PC-3 (cell line): Measurements from ENCODE around the gene ANK3.

Source experiments
- EZH2 ChIP-seq: fragments of 300-600 bp; sonication (generic); IDR thresholded peaks from one replicate; pipeline ENCODE4 v1.6.1; 2017; ENCODE audit warnings: antibody characterized with exemption, mild to moderate bottlenecking, low read length; ENCODE audit not compliant: unreplicated experiment
- EZH2phosphoT487 ChIP-seq: fragments of 300-600 bp; sonication (generic); IDR thresholded peaks from 2 replicates; pipeline ENCODE4 v1.6.1; 2018; ENCODE audit warnings: mild to moderate bottlenecking, antibody characterized with exemption, low read length, borderline replicate concordance
- TF ChIP-seq, protein P1 (sequence below): fragments of 300-600 bp; sonication (generic); conservative IDR thresholded peaks from 2 replicates; pipeline ENCODE4 v1.5.1; 2017; ENCODE audit warnings: antibody characterized with exemption, low read depth, mild to moderate bottlenecking, low read length

DNA sequence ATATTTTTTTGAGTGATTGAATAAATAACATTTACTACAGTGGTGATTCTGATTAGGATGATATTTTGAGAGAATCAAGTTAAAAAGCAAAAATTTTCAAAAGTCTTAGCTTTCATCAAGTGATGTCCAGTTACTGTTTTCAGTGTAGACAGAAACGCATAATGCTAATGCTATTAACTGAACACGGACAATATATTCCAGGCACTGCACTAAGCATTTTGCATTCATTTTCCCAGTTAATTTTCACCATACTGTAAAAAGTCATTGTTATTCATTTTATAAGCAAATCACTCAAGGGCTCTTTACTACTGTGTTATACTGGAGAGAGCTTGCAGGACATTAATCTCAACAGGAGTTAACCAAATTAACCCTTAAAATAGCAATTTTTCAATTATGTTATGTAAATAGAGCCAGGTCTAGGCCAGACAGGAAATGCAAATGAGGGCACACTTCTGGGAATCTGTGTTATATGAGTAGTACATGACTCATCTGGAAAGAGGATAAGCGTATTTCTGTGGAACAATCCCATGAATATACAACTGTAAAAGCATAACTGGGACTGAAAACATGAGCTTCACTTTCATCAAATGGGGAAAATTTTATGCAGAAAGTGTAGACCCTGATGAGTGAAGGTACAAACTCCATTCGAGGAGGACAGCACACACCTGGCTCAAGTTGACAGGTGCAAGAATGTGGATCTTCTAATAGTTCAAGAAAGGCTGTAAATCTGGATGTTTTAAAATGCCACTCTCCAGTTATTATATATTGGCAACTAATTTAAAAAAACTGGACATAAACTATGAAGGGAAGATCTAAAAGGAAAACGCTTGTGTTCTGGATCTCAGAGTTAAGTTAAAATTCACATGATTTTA, 75.4 kb downstream of the ANK3 start:
- TF ChIP-seq, protein P1, sequence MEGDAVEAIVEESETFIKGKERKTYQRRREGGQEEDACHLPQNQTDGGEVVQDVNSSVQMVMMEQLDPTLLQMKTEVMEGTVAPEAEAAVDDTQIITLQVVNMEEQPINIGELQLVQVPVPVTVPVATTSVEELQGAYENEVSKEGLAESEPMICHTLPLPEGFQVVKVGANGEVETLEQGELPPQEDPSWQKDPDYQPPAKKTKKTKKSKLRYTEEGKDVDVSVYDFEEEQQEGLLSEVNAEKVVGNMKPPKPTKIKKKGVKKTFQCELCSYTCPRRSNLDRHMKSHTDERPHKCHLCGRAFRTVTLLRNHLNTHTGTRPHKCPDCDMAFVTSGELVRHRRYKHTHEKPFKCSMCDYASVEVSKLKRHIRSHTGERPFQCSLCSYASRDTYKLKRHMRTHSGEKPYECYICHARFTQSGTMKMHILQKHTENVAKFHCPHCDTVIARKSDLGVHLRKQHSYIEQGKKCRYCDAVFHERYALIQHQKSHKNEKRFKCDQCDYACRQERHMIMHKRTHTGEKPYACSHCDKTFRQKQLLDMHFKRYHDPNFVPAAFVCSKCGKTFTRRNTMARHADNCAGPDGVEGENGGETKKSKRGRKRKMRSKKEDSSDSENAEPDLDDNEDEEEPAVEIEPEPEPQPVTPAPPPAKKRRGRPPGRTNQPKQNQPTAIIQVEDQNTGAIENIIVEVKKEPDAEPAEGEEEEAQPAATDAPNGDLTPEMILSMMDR: no peak
- no peak for TF ChIP-seq EZH2
- TF ChIP-seq EZH2phosphoT487: no peak
